Measurements from ENCODE around the gene HBZ. TPM values are rescaled to one million over a fixed set of nuclear protein-coding genes. Genes with fewer than 3 reads are reported as not detected.

HBZ gene
- total and polyA plus RNA-seq, 2 of the 13 experiments (the other 11 are each of a cell fraction or from before 2014, with no cell fraction given) = 0.21 TPM; not detected in 1

GRCh38 chr16:180681-181564 is 28.5 kb downstream of the HBZ start (continued):
- TF ChIP-seq E2F2 (CRISPR knock-in tag; IDR thresholded peaks at IDR 0.05; ENCODE audit: borderline replicate concordance) = peak; percentile 90; the same call in 1 of the 2 replicates
- peak; percentile 90 for TF ChIP-seq KDM3A (CRISPR knock-in tag; IDR thresholded peaks at IDR 0.05; ENCODE audit: low read depth)
- TF ChIP-seq ZNF878 (CRISPR knock-in tag; IDR thresholded peaks at IDR 0.05) = peak; percentile 93
- no peak for TF ChIP-seq EHMT2 (IDR thresholded peaks at IDR 0.05; ENCODE audit: borderline replicate concordance, low read depth, low read length)
- TF ChIP-seq ZNF589 (CRISPR knock-in tag; conservative IDR thresholded peaks at IDR 0.05) = peak; percentile 98
- TF ChIP-seq TOPORS (CRISPR knock-in tag; IDR thresholded peaks at IDR 0.05) = peak; percentile 99
- TF ChIP-seq XRCC5 (optimal IDR thresholded peaks at IDR 0.05; ENCODE audit: low read length) = no peak
- peak; percentile 79 for TF ChIP-seq DMAP1 (CRISPR knock-in tag; IDR thresholded peaks at IDR 0.05)
- TF ChIP-seq ZBTB7B (CRISPR knock-in tag; IDR thresholded peaks at IDR 0.05) = peak; percentile 89
- TF ChIP-seq RAD51 (IDR thresholded peaks at IDR 0.05; ENCODE audit: borderline replicate concordance) = no peak
- peak; percentile 62 for TF ChIP-seq RERE (CRISPR knock-in tag; IDR thresholded peaks at IDR 0.05; ENCODE audit: low read depth)
- peak; percentile 84 for TF ChIP-seq ZNF781 (CRISPR knock-in tag; IDR thresholded peaks at IDR 0.05; ENCODE audit: borderline replicate concordance, not compliant biosample characterization)
- peak; percentile 35 for TF ChIP-seq MED8 (CRISPR knock-in tag; IDR thresholded peaks at IDR 0.05; ENCODE audit: insufficient replicate concordance)
- peak; percentile 96 for TF ChIP-seq ZNF746 (CRISPR knock-in tag; IDR thresholded peaks at IDR 0.05)
- no peak for TF ChIP-seq ATM (IDR thresholded peaks at IDR 0.05; ENCODE audit: borderline replicate concordance)
- no peak for TF ChIP-seq SMC3 (IDR thresholded peaks at IDR 0.05; ENCODE audit: low read length)
